ENCODE results near the gene LY6G5C.

Gene LY6G5C

DNA sequence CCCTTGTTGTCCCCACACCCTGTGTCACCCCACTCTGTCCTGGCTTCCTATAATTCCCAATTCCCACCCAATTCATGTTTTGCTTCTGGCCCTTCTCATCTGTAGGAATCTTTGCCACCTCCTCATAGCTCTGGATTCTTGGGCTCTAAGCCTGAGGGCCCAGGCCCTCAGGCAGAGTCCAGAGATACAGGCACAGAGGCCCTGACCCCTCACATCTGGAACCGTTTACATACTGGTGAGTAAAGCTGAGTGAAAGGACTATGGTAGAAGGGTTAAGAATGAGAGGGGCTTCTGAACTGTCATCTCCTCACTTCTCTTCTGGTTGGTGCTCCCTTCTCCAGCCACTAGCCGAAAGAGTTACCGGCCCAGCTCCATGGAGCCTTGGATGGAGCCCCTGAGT, 46.7 kb downstream of the LY6G5C start:
- Histone ChIP-seq H3K36me3 (ENCODE audit: insufficient read depth) (peaks cover 8% of the 10 kb centered on the region; the same call in 1 of the 2 replicates), H3K9ac (no peak overlapping the region), H3K4me2 (no peak overlapping the region), H3K27ac (no peak overlapping the region; the same call in 1 of the 2 replicates), H3K4me3 (IDR thresholded peaks at IDR 0.05; ENCODE audit: insufficient read depth, low read depth, low read length) (no peak overlapping the region), H4K20me1 (ENCODE audit: insufficient read depth) (no peaks in the 10 kb centered on the region), H3K79me2 (ENCODE audit: insufficient read depth, low read depth) (no peaks in the 10 kb centered on the region), H3K27me3 (ENCODE audit: insufficient read depth, low read depth) (no peaks in the 10 kb centered on the region), H3K4me1 (ENCODE audit: low read depth, poor library complexity, severe bottlenecking) (no peaks in the 10 kb centered on the region), H2AFZ (ENCODE audit: low read depth) (no peak overlapping the region)
- TF ChIP-seq, protein P1, sequence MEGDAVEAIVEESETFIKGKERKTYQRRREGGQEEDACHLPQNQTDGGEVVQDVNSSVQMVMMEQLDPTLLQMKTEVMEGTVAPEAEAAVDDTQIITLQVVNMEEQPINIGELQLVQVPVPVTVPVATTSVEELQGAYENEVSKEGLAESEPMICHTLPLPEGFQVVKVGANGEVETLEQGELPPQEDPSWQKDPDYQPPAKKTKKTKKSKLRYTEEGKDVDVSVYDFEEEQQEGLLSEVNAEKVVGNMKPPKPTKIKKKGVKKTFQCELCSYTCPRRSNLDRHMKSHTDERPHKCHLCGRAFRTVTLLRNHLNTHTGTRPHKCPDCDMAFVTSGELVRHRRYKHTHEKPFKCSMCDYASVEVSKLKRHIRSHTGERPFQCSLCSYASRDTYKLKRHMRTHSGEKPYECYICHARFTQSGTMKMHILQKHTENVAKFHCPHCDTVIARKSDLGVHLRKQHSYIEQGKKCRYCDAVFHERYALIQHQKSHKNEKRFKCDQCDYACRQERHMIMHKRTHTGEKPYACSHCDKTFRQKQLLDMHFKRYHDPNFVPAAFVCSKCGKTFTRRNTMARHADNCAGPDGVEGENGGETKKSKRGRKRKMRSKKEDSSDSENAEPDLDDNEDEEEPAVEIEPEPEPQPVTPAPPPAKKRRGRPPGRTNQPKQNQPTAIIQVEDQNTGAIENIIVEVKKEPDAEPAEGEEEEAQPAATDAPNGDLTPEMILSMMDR (conservative IDR thresholded peaks at IDR 0.05; ENCODE audit: low read depth, low read length) = no peak

DNA sequence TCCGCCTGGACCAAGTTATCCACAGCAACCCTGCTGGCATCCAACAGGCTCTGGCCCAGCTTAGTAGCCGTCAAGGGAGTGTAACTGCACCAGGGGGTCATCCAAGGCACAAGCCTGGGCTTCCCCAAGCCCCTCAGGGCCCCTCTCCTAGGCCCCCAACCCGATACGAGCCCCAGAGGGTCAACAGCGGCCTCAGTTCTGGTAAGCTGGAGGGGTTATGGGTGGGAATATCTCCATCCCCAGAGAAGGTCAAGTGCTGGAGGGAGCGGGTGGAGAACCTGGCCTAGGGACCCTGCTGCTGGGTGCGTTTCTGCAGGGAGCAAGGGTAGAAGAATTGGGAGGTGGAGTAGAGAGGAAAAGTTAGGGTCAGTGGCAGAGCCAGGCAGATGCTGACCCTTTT, 47.4 kb downstream of the LY6G5C start:
- Histone ChIP-seq H3K36me3 (ENCODE audit: insufficient read depth) (peaks cover 8% of the 10 kb centered on the region; the same call in 1 of the 2 replicates), H3K27me3 (ENCODE audit: insufficient read depth, low read depth) (no peaks in the 10 kb centered on the region), H3K4me3 (IDR thresholded peaks at IDR 0.05; ENCODE audit: insufficient read depth, low read depth, low read length) (no peak overlapping the region), H4K20me1 (ENCODE audit: insufficient read depth) (no peaks in the 10 kb centered on the region), H3K4me1 (ENCODE audit: low read depth, poor library complexity, severe bottlenecking) (no peaks in the 10 kb centered on the region), H2AFZ (ENCODE audit: low read depth) (no peak overlapping the region), H3K9ac (no peak overlapping the region), H3K27ac (no peak overlapping the region), H3K79me2 (ENCODE audit: insufficient read depth, low read depth) (no peaks in the 10 kb centered on the region), H3K4me2 (no peak overlapping the region)
- TF ChIP-seq, protein P1 (conservative IDR thresholded peaks at IDR 0.05; ENCODE audit: low read depth, low read length) = no peak

DNA sequence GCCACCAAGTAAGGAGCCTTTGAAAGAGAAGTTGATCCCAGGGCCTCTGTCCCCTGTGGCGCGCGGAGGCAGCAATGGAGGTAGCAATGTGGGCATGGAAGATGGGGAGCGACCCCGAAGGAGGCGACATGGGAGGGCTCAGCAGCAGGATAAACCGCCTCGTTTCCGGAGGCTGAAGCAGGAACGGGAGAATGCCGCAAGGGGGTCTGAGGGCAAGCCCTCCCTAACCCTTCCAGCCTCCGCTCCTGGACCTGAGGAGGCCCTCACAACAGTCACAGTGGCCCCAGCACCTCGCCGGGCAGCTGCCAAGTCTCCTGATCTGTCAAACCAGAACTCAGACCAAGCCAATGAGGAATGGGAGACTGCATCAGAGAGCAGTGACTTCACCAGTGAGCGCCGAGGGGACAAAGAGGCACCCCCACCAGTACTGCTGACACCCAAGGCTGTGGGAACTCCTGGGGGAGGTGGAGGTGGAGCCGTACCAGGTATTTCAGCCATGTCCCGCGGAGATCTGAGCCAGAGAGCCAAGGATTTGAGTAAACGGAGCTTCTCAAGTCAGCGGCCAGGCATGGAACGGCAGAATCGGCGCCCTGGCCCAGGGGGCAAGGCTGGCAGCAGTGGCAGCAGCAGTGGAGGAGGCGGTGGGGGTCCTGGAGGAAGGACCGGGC, 48.5 kb downstream of the LY6G5C start:
- Histone ChIP-seq H3K27me3 (ENCODE audit: insufficient read depth, low read depth) (no peaks in the 10 kb centered on the region), H3K9ac (no peak overlapping the region), H2AFZ (ENCODE audit: low read depth) (no peak overlapping the region), H3K4me2 (no peak overlapping the region), H3K79me2 (ENCODE audit: insufficient read depth, low read depth) (no peaks in the 10 kb centered on the region), H3K27ac (no peak overlapping the region), H3K36me3 (ENCODE audit: insufficient read depth) (peaks cover 8% of the 10 kb centered on the region; the same call in 1 of the 2 replicates), H3K4me1 (ENCODE audit: low read depth, poor library complexity, severe bottlenecking) (no peaks in the 10 kb centered on the region), H3K4me3 (IDR thresholded peaks at IDR 0.05; ENCODE audit: insufficient read depth, low read depth, low read length) (no peak overlapping the region), H4K20me1 (ENCODE audit: insufficient read depth) (no peaks in the 10 kb centered on the region)
- TF ChIP-seq, protein P1 (conservative IDR thresholded peaks at IDR 0.05; ENCODE audit: low read depth, low read length) = no peak

DNA sequence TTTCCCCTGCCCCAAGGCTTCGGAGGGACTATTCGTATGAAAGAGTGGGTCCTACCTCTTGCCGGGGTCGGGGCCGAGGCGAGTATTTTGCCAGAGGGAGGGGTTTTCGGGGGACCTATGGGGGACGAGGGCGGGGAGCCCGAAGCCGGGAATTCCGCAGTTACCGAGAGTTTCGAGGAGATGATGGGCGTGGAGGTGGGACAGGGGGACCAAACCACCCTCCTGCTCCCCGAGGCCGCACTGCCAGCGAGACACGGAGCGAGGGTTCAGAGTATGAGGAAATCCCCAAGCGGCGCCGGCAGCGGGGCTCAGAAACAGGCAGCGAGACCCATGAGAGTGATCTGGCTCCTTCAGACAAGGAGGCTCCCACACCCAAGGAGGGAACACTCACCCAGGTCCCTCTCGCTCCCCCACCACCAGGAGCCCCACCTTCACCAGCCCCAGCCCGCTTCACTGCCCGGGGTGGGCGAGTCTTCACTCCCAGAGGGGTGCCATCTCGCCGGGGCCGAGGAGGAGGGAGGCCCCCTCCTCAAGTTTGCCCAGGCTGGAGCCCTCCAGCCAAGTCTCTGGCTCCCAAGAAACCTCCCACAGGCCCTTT, 49.1 kb downstream of the LY6G5C start:
- no peaks in the 10 kb centered on the region; the same call in 1 of the 2 replicates for H3K79me2 ChIP-seq (ENCODE audit: insufficient read depth, low read depth)
- TF ChIP-seq, protein P1 (conservative IDR thresholded peaks at IDR 0.05; ENCODE audit: low read depth, low read length) = no peak
- H3K4me1 ChIP-seq (ENCODE audit: low read depth, poor library complexity, severe bottlenecking) = no peaks in the 10 kb centered on the region
- no peaks in the 10 kb centered on the region for H4K20me1 ChIP-seq (ENCODE audit: insufficient read depth)
- H3K4me3 ChIP-seq (IDR thresholded peaks at IDR 0.05; ENCODE audit: insufficient read depth, low read depth, low read length) = no peak overlapping the region
- H3K27ac ChIP-seq = no peak overlapping the region
- no peak overlapping the region for H2AFZ ChIP-seq (ENCODE audit: low read depth)
- no peak overlapping the region for H3K9ac ChIP-seq
- H3K27me3 ChIP-seq (ENCODE audit: insufficient read depth, low read depth) = no peaks in the 10 kb centered on the region
- peaks cover 11% of the 10 kb centered on the region; the same call in 1 of the 2 replicates for H3K36me3 ChIP-seq (ENCODE audit: insufficient read depth)
- H3K4me2 ChIP-seq = no peak overlapping the region
